GM23338 (cell line): ENCODE results near the gene IL6ST. TPM values are rescaled to one million over a fixed set of nuclear protein-coding genes. Genes with fewer than 3 reads are reported as not detected.

ENCODE experiments used
- ATAC-seq: fragments of 200-7000 bp; cut with Tn5 transposase; 3 replicates; pipeline ENCODE4 v1.9.1; 2020
- DNase-seq: peaks from one replicate; pipeline ENCODE4 v3.0.0-alpha.2; 2015; ENCODE audit warnings: low spot score
- H2AFZ ChIP-seq: fragments of 200-600 bp; sonication (generic); 2 replicates; pipeline ENCODE4 v1.8.0; 2016; ENCODE audit warnings: antibody characterized with exemption, mild to moderate bottlenecking, moderate library complexity
- H3F3A ChIP-seq: fragments of 200-600 bp; sonication (generic); replicated peaks from 2 replicates; pipeline ENCODE4 v1.8.0; 2017; ENCODE audit warnings: antibody characterized with exemption, mixed run types, low read depth
- H3K27ac ChIP-seq: fragments of 200-600 bp; sonication (generic); 2 replicates; pipeline ENCODE4 v1.6.1; 2016; ENCODE audit warnings: low read depth
- H3K27me3 ChIP-seq: fragments of 200-600 bp; sonication (generic); 2 replicates; pipeline ENCODE4 v1.8.0; 2016; ENCODE audit warnings: mild to moderate bottlenecking, mixed run types, moderate library complexity; ENCODE audit not compliant: insufficient read depth
- H3K36me3 ChIP-seq: fragments of 200-600 bp; sonication (generic); 2 replicates; pipeline ENCODE4 v1.8.0; 2016; ENCODE audit warnings: mild to moderate bottlenecking; ENCODE audit not compliant: insufficient read depth
- H3K4me1 ChIP-seq: fragments of 200-600 bp; sonication (generic); 2 replicates; pipeline ENCODE4 v1.8.0; 2016; ENCODE audit warnings: mild to moderate bottlenecking, moderate library complexity; ENCODE audit not compliant: insufficient read depth
- H3K4me2 ChIP-seq: fragments of 200-600 bp; sonication (generic); 2 replicates; pipeline ENCODE4 v1.7.1; 2017; ENCODE audit warnings: mixed run types
- H3K4me3 ChIP-seq: fragments of 200-600 bp; sonication (generic); 2 replicates; pipeline ENCODE4 v1.6.1; 2016; ENCODE audit warnings: mixed run types
- H3K79me2 ChIP-seq: fragments of 200-600 bp; sonication (generic); replicated peaks from 2 replicates; pipeline ENCODE4 v1.8.0; 2017; ENCODE audit warnings: mild to moderate bottlenecking; ENCODE audit not compliant: insufficient read depth
- H3K9me2 ChIP-seq: fragments of 200-600 bp; sonication (generic); 2 replicates; pipeline ENCODE4 v1.8.0; 2017; ENCODE audit not compliant: insufficient read depth
- H4K20me1 ChIP-seq: fragments of 200-600 bp; sonication (generic); replicated peaks from 2 replicates; pipeline ENCODE4 v1.8.0; 2017; ENCODE audit warnings: mild to moderate bottlenecking; ENCODE audit not compliant: insufficient read depth
- H3K27ac Mint-ChIP-seq: 2 replicates; pipeline ENCODE4 v1.8.0; 2020; ENCODE audit warnings: inconsistent platforms, mild to moderate bottlenecking, moderate library complexity, mixed read lengths
- H3K27me3 Mint-ChIP-seq: 3 replicates; pipeline ENCODE4 v1.8.0; 2022; ENCODE audit warnings: low read depth, mild to moderate bottlenecking, moderate library complexity, mixed read lengths, inconsistent platforms; ENCODE audit not compliant: insufficient read depth, poor library complexity
- H3K36me3 Mint-ChIP-seq: 3 replicates; pipeline ENCODE4 v1.8.0; 2021; ENCODE audit warnings: low read depth, mild to moderate bottlenecking, inconsistent platforms, moderate library complexity, mixed read lengths
- H3K4me1 Mint-ChIP-seq: 3 replicates; pipeline ENCODE4 v1.8.0; 2020; ENCODE audit warnings: mild to moderate bottlenecking, inconsistent platforms, mixed read lengths
- H3K4me3 Mint-ChIP-seq: 3 replicates; pipeline ENCODE4 v1.8.0; 2021; ENCODE audit warnings: moderate library complexity, mild to moderate bottlenecking, inconsistent platforms, mixed read lengths
- H3K9me3 Mint-ChIP-seq: 3 replicates; pipeline ENCODE4 v1.8.0; 2020; ENCODE audit warnings: moderate library complexity, mild to moderate bottlenecking, inconsistent platforms, mixed read lengths
- CTCF ChIP-seq, 2 experiments: fragments of 200-600 bp in 1 of 2; sonication (generic) in 1 of 2; conservative IDR thresholded peaks; 2 replicates each; pipeline versions ENCODE4 v1.5.1 to v1.6.1; 2016 to 2017; ENCODE audit warnings: antibody characterized with exemption in 2 of 2, low read depth in 2 of 2, mild to moderate bottlenecking in 2 of 2, moderate library complexity in 1 of 2
- EZH2phosphoT487 ChIP-seq: fragments of 200-600 bp; sonication (generic); IDR thresholded peaks from one replicate; pipeline ENCODE4 v1.8.1; 2018; ENCODE audit warnings: antibody characterized with exemption; ENCODE audit not compliant: unreplicated experiment
- JUNB ChIP-seq: IDR thresholded peaks from one replicate; pipeline ENCODE4 v1.6.1; 2016; ENCODE audit warnings: antibody characterized with exemption; ENCODE audit not compliant: unreplicated experiment
- NANOG ChIP-seq: IDR thresholded peaks from 2 replicates; pipeline ENCODE4 v1.6.1; 2016; ENCODE audit warnings: antibody characterized with exemption, borderline replicate concordance
- POLR2AphosphoS5 ChIP-seq: IDR thresholded peaks from 2 replicates; pipeline ENCODE4 v1.6.1; 2016; ENCODE audit warnings: antibody characterized with exemption, low read depth
- REST ChIP-seq: IDR thresholded peaks from one replicate; pipeline ENCODE4 v1.6.1; 2018; ENCODE audit warnings: antibody characterized with exemption; ENCODE audit not compliant: unreplicated experiment
- STAT1 ChIP-seq: IDR thresholded peaks from one replicate; pipeline ENCODE4 v1.6.1; 2016; ENCODE audit warnings: antibody characterized with exemption; ENCODE audit not compliant: unreplicated experiment
- ZNF331 ChIP-seq: fragments of 250-450 bp; sonication (Bioruptor Pico); IDR thresholded peaks from 2 replicates; pipeline ENCODE4 v1.5.0; 2020; ENCODE audit warnings: low read depth, mild to moderate bottlenecking, moderate library complexity
- ZNF462 ChIP-seq: fragments of 250-450 bp; sonication (Bioruptor Pico); IDR thresholded peaks from 2 replicates; pipeline ENCODE4 v1.5.0; 2020; ENCODE audit warnings: mild to moderate bottlenecking, moderate library complexity
- polyA plus RNA-seq: library from polyadenylated mRNA; unstranded; fragments of >200 nt; fragmentation: Nextera tagmentation; extraction: Ambion mirVana; gene quantifications from 2 replicates; pipeline ENCODE4 v1.2.1, GENCODE V29; 2016
- total RNA-seq: library from RNA; depleted of rRNA; stranded (reverse); fragments of >200 nt; shearing (Covaris generic); gene quantifications from 2 replicates; pipeline ENCODE4 v1.2.3, GENCODE V29; 2014
- TF ChIP-seq, protein P1 (sequence below): IDR thresholded peaks from 2 replicates; pipeline ENCODE4 v1.6.1; 2016; ENCODE audit warnings: antibody characterized with exemption

The IL6ST gene
- total and polyA plus RNA-seq, 2 experiments from 2014 or later = 6.7 to 9.8 TPM

- TF ChIP-seq CTCF (conservative IDR thresholded peaks at IDR 0.05; ENCODE audit: low read depth in 2 of 2) (no peak), NANOG (no peak)
These were observed 15.7 kb upstream of the IL6ST start (continued) for GRCh38 chr5:56010431-56010830.

DNA sequence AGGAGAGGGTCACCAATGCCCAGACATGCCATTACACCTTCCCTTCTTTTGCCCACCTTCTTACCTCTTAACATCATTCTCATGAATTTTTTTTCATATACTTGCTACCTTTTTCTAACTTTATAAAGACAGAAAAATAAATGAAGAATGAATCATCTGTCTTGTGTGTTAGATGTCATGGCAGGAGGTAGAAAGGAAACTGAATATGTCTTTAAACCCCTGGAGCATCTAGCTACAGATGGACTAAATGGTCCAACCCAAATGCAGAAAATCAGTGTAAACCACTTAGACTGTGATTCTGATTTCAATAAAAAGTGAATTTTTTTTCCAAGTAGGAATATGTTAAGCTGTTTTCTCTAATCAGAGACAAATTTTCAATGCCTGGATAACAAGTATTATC, 11.8 kb upstream of the IL6ST start:
- H3K27me3 ChIP-seq = no peaks in the 10 kb centered on the region
- H3K4me1 ChIP-seq = no peaks in the 10 kb centered on the region
- no peak for TF ChIP-seq REST
- no peak for TF ChIP-seq EZH2phosphoT487
- TF ChIP-seq ZNF462 (CRISPR knock-in tag) = no peak
- no peak for TF ChIP-seq NANOG
- TF ChIP-seq, protein P1, sequence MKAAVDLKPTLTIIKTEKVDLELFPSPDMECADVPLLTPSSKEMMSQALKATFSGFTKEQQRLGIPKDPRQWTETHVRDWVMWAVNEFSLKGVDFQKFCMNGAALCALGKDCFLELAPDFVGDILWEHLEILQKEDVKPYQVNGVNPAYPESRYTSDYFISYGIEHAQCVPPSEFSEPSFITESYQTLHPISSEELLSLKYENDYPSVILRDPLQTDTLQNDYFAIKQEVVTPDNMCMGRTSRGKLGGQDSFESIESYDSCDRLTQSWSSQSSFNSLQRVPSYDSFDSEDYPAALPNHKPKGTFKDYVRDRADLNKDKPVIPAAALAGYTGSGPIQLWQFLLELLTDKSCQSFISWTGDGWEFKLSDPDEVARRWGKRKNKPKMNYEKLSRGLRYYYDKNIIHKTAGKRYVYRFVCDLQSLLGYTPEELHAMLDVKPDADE = no peak
- TF ChIP-seq STAT1 = no peak
- TF ChIP-seq JUNB = no peak
- TF ChIP-seq POLR2AphosphoS5 = no peak
- TF ChIP-seq ZNF331 (CRISPR knock-in tag) = no peak
- no peak for ATAC-seq
- H4K20me1 ChIP-seq = no peaks in the 10 kb centered on the region
- no peaks in the 10 kb centered on the region for H3F3A ChIP-seq
- no peak for DNase-seq
- H3K36me3 ChIP-seq = no peaks in the 10 kb centered on the region; the same call in 1 of the 2 replicates
- H2AFZ ChIP-seq = no peak overlapping the region
- no peak overlapping the region for H3K4me3 ChIP-seq
- Mint-ChIP-seq H3K9me3 (no peaks in the 10 kb centered on the region), H3K27ac (no peak overlapping the region), H3K27me3 (peaks cover 2% of the 10 kb centered on the region), H3K36me3 (0 out of 3 replicates have a peak, but pooled peaks cover 2% of the 10 kb centered on the region), H3K4me1 (no peaks in the 10 kb centered on the region), H3K4me3 (no peak overlapping the region)
- no peak overlapping the region for H3K27ac ChIP-seq
- peaks cover 3% of the 10 kb centered on the region; the same call in 1 of the 2 replicates for H3K9me2 ChIP-seq
- H3K79me2 ChIP-seq = no peaks in the 10 kb centered on the region
- H3K4me2 ChIP-seq = no peak overlapping the region
